ENCODE measurements around the gene GGA2.
"Not testable (repeated sequence)": the region's sequence is repeated elsewhere in the genome, so short reads cannot be mapped to it uniquely, and the experiment has no call there.

Gene GGA2

GRCh38 chr16:23524886-23525285, 14.6 kb upstream of the GGA2 start:
- no peak for DNase-seq (ENCODE audit: low read depth, low spot score)

GRCh38 chr16:23523876-23524385, 13.6 kb upstream of the GGA2 start:
- no peak for DNase-seq (ENCODE audit: low read depth, low spot score)

GRCh38 chr16:23523321-23523720, 13.0 kb upstream of the GGA2 start:
- no peak for DNase-seq (ENCODE audit: low read depth, low spot score)

GRCh38 chr16:23521965-23522364, 11.7 kb upstream of the GGA2 start:
- no peak for DNase-seq (ENCODE audit: low read depth, low spot score)

GRCh38 chr16:23521037-23521743, 10.9 kb upstream of the GGA2 start:
- DNase-seq (ENCODE audit: low read depth, low spot score) = no peak

GRCh38 chr16:23520500-23520899, 10.2 kb upstream of the GGA2 start:
- no peak for DNase-seq (ENCODE audit: low read depth, low spot score)

- no peak for DNase-seq (ENCODE audit: low read depth, low spot score)
Observed at GRCh38 chr16:23519282-23519681, 9.0 kb upstream of the GGA2 start.

GRCh38 chr16:23518435-23518891, 8.2 kb upstream of the GGA2 start:
- DNase-seq (ENCODE audit: low read depth, low spot score) = no peak

GRCh38 chr16:23516366-23517137, 6.3 kb upstream of the GGA2 start:
- no peak for DNase-seq (ENCODE audit: low read depth, low spot score)

GRCh38 chr16:23515881-23516280, 5.6 kb upstream of the GGA2 start:
- DNase-seq (ENCODE audit: low read depth, low spot score) = no peak

- DNase-seq (ENCODE audit: low read depth, low spot score) = no peak
Observed at GRCh38 chr16:23514381-23515152, 4.3 kb upstream of the GGA2 start.

- no peak for DNase-seq (ENCODE audit: low read depth, low spot score)
Observed at GRCh38 chr16:23512168-23512695, 1.9 kb upstream of the GGA2 start.

GRCh38 chr16:23511731-23512130, 1.4 kb upstream of the GGA2 start:
- DNase-seq (ENCODE audit: low read depth, low spot score) = no peak

GRCh38 chr16:23510915-23511270, 599 bp upstream of the GGA2 start:
- not testable (repeated sequence) for DNase-seq (ENCODE audit: low read depth, low spot score)

GRCh38 chr16:23509782-23510163, 521 bp downstream of the GGA2 start:
- DNase-seq (ENCODE audit: low read depth, low spot score) = peak; percentile 18

- peak; percentile 6 for DNase-seq (ENCODE audit: low read depth, low spot score)
Observed at GRCh38 chr16:23509441-23509754, 896 bp downstream of the GGA2 start.

GRCh38 chr16:23508589-23509440, 1.5 kb downstream of the GGA2 start:
- peak; percentile 70 for DNase-seq (ENCODE audit: low read depth, low spot score)

- DNase-seq (ENCODE audit: low read depth, low spot score) = no peak
Observed at GRCh38 chr16:23506606-23506994, 3.7 kb downstream of the GGA2 start.

- no peak for DNase-seq (ENCODE audit: low read depth, low spot score)
Observed at GRCh38 chr16:23505671-23506605, 4.4 kb downstream of the GGA2 start.

- no peak for DNase-seq (ENCODE audit: low read depth, low spot score)
Observed at GRCh38 chr16:23505180-23505665, 5.1 kb downstream of the GGA2 start.

Data from ELF-1 (cell line).